GM18868 (cell line): ENCODE measurements around the gene PORCN.

Source experiments
- ATAC-seq: cut with Tn5 transposase; IDR thresholded peaks from one replicate; pipeline ENCODE4 v1.9.1; 2021; ENCODE audit warnings: mild to moderate bottlenecking, moderate library complexity; ENCODE audit not compliant: unreplicated experiment

The PORCN gene

DNA sequence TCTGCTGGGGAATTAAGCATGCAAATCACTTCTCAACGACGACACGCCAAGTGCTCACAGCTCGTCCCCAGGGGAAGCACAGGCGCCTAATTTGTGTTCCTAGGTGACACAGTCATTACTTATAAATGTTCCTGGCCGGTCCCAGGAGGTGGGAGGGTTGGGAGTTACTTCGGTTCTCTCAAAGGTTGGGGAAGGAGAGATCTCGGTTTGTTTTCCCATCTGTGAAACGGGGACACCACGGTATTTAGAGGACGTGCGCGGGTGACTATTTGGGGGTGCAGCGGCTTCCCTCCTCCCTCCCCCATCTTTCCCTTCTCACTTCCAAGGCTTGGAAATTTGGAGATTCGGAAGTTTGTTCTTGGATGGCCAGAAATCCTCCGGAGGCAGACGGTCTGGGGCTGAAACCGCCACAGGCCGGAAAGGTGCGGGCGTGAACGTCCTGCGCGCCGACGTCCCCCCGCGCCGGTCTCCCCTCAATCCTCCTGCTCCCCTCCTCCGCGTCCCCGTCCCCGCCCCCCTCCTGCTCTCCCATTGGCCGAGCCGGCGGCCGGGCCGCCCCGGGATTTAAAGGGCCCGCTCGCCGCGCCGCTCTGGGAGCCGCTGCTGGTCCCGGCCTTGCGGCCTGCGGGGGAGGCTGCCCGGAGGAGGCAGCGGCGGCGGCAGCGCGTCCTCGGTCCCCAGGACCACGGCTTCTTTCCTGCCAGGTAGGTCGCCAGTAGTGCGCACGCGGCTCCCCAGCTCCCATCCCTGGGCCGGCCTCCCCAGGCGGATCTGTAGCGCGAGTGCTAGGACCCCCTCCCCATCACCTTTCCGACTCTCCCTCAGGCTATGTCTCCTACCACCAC, at the start of gene PORCN:
PORCN (plus strand) TSS at position 593 of the 845 bp plus-strand sequence. CDS start 829 bp downstream, outside the sequence.
- peak; percentile 89 for ATAC-seq

- ATAC-seq: no peak
These were observed 49.3 kb upstream of the PORCN start for GRCh38 chrX:48459483-48459882.

DNA sequence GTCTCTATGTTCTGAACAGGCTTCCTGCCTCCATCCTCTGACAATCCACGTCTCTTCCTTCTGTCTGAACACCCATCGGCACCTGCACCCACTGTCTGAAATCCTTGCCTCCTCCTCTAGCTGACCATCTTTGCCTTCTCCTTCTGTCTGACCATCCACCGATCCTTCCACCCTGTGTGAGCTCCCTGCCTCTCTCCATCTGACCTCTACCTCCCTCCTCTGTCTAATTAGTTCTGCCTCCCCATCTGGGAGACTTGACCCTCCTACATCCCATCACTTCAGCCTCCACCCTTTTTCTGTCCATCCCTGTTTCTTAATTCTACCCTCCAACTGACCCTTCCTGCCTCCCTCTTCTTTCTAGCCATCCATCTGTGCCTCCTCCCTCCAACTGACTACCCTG, 48.8 kb upstream of the PORCN start:
- no peak for ATAC-seq

DNA sequence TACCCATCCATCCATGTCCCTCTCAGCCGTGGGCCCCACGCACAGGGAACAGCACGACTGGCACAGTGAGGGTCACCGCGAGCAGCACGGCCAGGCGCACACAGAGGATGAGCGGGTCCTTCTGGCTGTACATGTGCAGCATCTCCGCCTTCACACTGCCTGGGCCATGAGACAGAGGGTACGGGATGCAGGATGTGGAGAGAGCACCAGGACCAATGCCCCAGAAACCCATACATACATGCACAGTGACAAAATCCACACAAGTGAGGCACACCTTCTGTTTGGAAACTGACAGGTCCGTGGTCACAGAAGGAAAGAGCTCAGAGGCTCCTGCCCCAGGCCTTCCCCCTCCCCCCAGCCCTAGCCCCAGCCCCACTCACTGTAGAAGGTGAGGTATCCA, 48.2 kb upstream of the PORCN start:
- ATAC-seq: no peak

DNA sequence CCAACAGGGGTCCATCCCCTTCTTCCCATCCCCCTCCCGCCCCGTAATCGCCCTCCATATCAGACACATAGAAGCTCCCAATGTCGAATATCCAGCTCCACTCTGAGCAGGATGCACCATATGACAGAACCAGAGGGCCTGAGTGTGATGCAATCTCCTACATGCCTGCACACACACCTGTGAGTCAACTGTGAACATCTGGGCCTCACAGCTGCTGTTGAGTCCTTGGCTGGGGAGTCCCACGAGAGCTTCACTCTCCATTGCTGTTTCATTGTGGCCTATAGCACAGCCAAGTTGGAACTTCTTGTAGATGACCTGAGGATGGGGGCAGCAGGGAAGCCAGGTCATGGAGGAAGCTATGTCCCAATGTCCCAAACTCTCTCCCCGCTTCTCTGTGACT, 47.0 kb upstream of the PORCN start:
- ATAC-seq: no peak

GRCh38 chrX:48465336-48465933, 43.4 kb upstream of the PORCN start:
- no peak for ATAC-seq

DNA sequence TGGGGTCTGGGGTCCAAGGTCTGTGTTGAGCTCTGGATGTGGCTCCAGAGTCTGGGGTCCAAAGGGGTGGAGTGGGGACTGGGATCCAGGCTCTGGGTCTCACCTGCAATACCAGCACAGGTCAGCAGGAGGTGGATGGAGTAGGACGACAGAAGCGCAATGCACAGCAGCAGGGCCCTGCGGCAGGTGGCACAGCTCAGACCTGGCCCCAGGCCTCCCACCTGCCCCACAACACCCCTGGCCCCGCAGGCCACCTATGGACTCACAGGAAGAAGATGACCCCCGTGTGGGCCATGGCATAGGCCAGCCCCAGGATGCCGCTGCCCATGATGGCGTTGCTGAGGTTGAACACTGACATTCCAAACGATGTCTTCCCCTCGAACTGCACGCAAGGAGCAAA, 42.1 kb upstream of the PORCN start:
- ATAC-seq: no peak

- ATAC-seq: no peak
These were observed 41.5 kb upstream of the PORCN start for GRCh38 chrX:48467281-48467761.

GRCh38 chrX:48468247-48468671, 40.5 kb upstream of the PORCN start:
- peak; percentile 64 for ATAC-seq

GRCh38 chrX:48468693-48469691, 39.8 kb upstream of the PORCN start:
- peak; percentile 8 for ATAC-seq

GRCh38 chrX:48470110-48470832, 38.5 kb upstream of the PORCN start, which contains the start of gene SLC38A5:
Gene SLC38A5, minus strand, starts transcription at chrX:48470260. Its CDS starts 2,336 bp downstream, at chrX:48467924.
- no peak for ATAC-seq

DNA sequence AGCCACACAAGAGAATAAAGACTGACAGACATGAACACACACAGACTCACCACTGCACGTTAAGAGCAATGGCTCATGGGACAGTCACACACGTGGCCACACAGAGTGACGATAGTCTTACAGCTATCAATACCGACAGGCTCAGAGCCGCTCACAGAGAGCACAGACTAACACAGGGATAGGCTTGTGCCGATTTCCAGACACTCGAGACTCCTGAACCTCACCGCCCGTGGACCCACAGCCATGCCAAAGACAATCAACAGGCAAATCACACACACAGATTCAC, 38.0 kb upstream of the PORCN start:
- no peak for ATAC-seq

DNA sequence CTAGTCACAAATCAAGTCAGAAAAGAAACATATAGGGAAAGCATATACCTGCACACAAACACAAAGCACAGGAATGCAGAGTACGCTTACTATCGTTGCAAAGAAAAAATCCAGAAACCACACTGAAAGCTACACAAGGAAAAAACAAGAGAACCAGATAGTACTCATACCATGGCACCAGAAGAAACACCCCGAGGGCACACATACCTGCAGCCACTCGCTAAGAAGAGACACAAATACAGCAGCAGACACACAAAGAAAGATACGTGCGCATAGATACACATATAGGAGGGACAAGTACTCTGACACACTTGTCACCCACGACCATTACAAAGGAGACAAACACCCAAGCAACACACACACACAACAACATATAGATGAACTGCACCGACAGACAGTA, 37.3 kb upstream of the PORCN start:
- no peak for ATAC-seq

- ATAC-seq: no peak
These were observed 36.6 kb upstream of the PORCN start for GRCh38 chrX:48472225-48472624.

GRCh38 chrX:48472851-48473703, 35.7 kb upstream of the PORCN start:
- no peak for ATAC-seq

DNA sequence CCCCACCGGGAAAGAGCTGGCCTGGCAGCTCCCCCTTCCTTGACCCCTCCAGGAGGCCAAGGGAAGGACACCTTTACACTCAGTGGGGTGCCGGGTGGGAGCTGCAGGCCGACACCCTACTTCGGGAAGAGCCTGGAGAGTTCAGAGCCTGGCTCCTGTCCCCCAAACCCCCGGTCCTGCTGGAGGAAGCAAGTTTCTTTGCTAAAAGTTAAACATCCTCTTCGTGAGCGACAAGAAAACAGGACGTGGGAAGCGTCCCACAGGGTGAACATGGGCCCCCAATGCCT, 35.1 kb upstream of the PORCN start:
- ATAC-seq: no peak

- no peak for ATAC-seq
These were observed 34.7 kb upstream of the PORCN start for GRCh38 chrX:48474127-48474526.

GRCh38 chrX:48474581-48474980, 34.2 kb upstream of the PORCN start:
- no peak for ATAC-seq

DNA sequence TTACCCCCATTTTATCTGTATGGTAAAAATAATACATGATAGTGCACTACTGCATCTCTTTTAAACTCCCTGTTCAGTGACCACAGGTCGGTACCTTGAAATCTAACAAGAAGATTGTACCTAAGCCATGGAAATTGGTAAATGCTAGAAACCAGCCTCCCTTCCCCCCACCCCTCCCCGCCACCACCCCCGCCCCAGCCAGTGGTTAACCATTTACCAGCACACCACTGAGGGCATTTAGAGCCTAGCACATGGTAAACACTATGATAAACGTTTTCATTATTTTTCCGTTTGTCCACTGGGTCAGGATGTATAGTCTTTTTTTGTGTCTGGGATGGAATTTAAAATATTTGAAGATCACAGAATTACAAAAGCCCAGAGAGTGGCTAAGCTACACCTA, 33.5 kb upstream of the PORCN start:
- ATAC-seq: no peak
